SK-N-SH treated with all-trans-retinoic acid at 6 μM for 48 hours (cell line): Measurements from ENCODE around the gene CCDC107.
"Not testable (repeated sequence)": the region's sequence is repeated elsewhere in the genome, so short reads cannot be mapped to it uniquely, and the experiment has no call there.

ENCODE experiments used
- ATAC-seq: fragments of 200-7000 bp; cut with Tn5 transposase; 3 replicates; pipeline ENCODE4 v1.9.1; 2020; ENCODE audit warnings: mild to moderate bottlenecking, moderate library complexity
- ARNTL ChIP-seq: fragments of 450-650 bp; formaldehyde crosslinking; IDR thresholded peaks from 2 replicates; pipeline ENCODE4 v1.5.0; 2020; ENCODE audit warnings: low read depth, mild to moderate bottlenecking, moderate library complexity, borderline replicate concordance
- BACH2 ChIP-seq: fragments of 250-450 bp; sonication (Bioruptor Pico); IDR thresholded peaks from 2 replicates; pipeline ENCODE4 v1.9.0; 2021; ENCODE audit warnings: mild to moderate bottlenecking, borderline replicate concordance
- ESRRG ChIP-seq: fragments of 250-450 bp; sonication (Bioruptor Pico); IDR thresholded peaks from 2 replicates; pipeline ENCODE4 v1.6.1; 2021; ENCODE audit warnings: mild to moderate bottlenecking
- ISL1 ChIP-seq: fragments of 250-450 bp; sonication (Bioruptor Pico); IDR thresholded peaks from 2 replicates; pipeline ENCODE4 v2.1.2; 2022; ENCODE audit warnings: mild to moderate bottlenecking, moderate library complexity
- OSR1 ChIP-seq: fragments of 250-450 bp; sonication (Bioruptor Pico); IDR thresholded peaks from 2 replicates; pipeline ENCODE4 v1.8.0; 2022; ENCODE audit warnings: moderate library complexity, mild to moderate bottlenecking, inconsistent platforms
- PPARA ChIP-seq: fragments of 250-450 bp; sonication (Bioruptor Pico); IDR thresholded peaks from 2 replicates; pipeline ENCODE4 v1.5.0; 2020; ENCODE audit warnings: mild to moderate bottlenecking, borderline replicate concordance
- RARB ChIP-seq: fragments of 250-450 bp; sonication (Bioruptor Pico); IDR thresholded peaks from 2 replicates; pipeline ENCODE4 v1.8.0; 2021; ENCODE audit warnings: mild to moderate bottlenecking, moderate library complexity
- TCF4 ChIP-seq: fragments of 250-450 bp; sonication (Bioruptor Pico); IDR thresholded peaks from 2 replicates; pipeline ENCODE4 v1.8.0; 2021; ENCODE audit warnings: mild to moderate bottlenecking, moderate library complexity, borderline replicate concordance
- TOX ChIP-seq: fragments of 250-450 bp; sonication (Bioruptor Pico); IDR thresholded peaks from 2 replicates; pipeline ENCODE4 v1.8.0; 2021; ENCODE audit warnings: mild to moderate bottlenecking, moderate library complexity, borderline replicate concordance
- ZC3H10 ChIP-seq: fragments of 250-450 bp; sonication (Bioruptor Pico); IDR thresholded peaks from 2 replicates; pipeline ENCODE4 v1.5.1; 2021; ENCODE audit warnings: mild to moderate bottlenecking, moderate library complexity
- ZFP30 ChIP-seq: fragments of 450-650 bp; formaldehyde crosslinking; IDR thresholded peaks from 2 replicates; pipeline ENCODE4 v1.5.0; 2022; ENCODE audit warnings: mild to moderate bottlenecking, moderate library complexity
- ZNF565 ChIP-seq: fragments of 450-650 bp; formaldehyde crosslinking; conservative IDR thresholded peaks from 2 replicates; pipeline ENCODE4 v1.5.0; 2020; ENCODE audit warnings: low read depth, mild to moderate bottlenecking, moderate library complexity
- ZNF70 ChIP-seq: fragments of 450-650 bp; formaldehyde crosslinking; IDR thresholded peaks from 2 replicates; pipeline ENCODE4 v1.5.0; 2020; ENCODE audit warnings: mild to moderate bottlenecking, moderate library complexity
- ZNF8 ChIP-seq: fragments of 450-650 bp; formaldehyde crosslinking; IDR thresholded peaks from 2 replicates; pipeline ENCODE4 v1.5.0; 2020; ENCODE audit warnings: mild to moderate bottlenecking, moderate library complexity
- TF ChIP-seq, protein P1 (sequence below): fragments of 250-450 bp; sonication (Bioruptor Pico); IDR thresholded peaks from 2 replicates; pipeline ENCODE4 v1.8.0; 2021; ENCODE audit warnings: low read depth, mild to moderate bottlenecking, moderate library complexity, borderline replicate concordance
- TF ChIP-seq, protein P2 (sequence below): fragments of 250-450 bp; sonication (Bioruptor Pico); IDR thresholded peaks from 2 replicates; pipeline ENCODE4 v1.5.1; 2020; ENCODE audit warnings: low read depth, mild to moderate bottlenecking, moderate library complexity
- TF ChIP-seq, protein P3 (sequence below): fragments of 250-450 bp; sonication (Bioruptor Pico); IDR thresholded peaks from 2 replicates; pipeline ENCODE4 v1.5.1; 2021; ENCODE audit warnings: mild to moderate bottlenecking, moderate library complexity
- TF ChIP-seq, protein P4 (sequence below): fragments of 250-450 bp; sonication (Bioruptor Pico); IDR thresholded peaks from 2 replicates; pipeline ENCODE4 v1.8.0; 2020; ENCODE audit warnings: mild to moderate bottlenecking, moderate library complexity, borderline replicate concordance

Gene CCDC107

DNA sequence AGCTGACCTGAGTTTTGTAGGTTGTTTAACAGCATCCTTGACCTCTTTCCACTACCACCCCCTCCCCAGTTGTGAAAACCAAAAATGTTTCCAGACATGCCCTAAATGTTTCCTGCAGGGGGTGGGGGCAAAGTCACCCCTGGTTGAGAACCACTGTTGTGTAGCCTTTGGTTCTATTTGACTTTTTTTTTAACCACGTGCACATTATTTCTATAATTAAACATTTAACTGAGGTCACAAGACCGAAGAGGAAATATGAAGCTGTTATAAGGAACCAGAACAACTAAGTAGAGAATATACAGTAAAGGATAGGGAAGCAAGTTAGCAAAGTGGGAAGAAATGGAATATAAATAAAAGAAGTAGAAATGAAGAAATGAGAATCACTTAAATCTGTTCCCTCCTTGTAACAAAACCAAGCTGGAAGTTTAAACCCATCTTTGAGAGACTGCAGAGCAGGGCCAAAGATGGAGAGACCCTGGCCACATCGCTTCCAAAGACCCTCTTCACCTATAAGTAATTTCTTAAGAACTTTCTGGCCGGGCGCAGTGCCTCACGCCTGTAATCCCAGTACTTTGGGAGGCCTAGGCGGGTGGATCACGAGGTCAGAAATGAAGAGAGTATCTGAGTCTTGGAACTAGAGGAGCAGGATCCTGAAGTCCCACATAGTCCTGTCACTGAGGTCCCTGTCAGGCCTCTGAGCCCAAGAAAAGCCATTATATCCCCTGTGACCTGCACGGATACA lies 21.8 kb upstream of the CCDC107 start:
- no peak for ATAC-seq
- TF ChIP-seq, protein P1, sequence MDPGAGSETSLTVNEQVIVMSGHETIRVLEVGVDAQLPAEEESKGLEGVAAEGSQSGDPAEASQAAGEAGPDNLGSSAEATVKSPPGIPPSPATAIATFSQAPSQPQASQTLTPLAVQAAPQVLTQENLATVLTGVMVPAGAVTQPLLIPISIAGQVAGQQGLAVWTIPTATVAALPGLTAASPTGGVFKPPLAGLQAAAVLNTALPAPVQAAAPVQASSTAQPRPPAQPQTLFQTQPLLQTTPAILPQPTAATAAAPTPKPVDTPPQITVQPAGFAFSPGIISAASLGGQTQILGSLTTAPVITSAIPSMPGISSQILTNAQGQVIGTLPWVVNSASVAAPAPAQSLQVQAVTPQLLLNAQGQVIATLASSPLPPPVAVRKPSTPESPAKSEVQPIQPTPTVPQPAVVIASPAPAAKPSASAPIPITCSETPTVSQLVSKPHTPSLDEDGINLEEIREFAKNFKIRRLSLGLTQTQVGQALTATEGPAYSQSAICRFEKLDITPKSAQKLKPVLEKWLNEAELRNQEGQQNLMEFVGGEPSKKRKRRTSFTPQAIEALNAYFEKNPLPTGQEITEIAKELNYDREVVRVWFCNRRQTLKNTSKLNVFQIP (CRISPR knock-in tag), result no peak
- no peak for TF ChIP-seq ISL1 (CRISPR knock-in tag)
- TF ChIP-seq ESRRG (CRISPR knock-in tag), result no peak
- no peak for TF ChIP-seq ZNF565 (CRISPR knock-in tag)
- TF ChIP-seq TCF4 (CRISPR knock-in tag), result no peak
- TF ChIP-seq RARB (CRISPR knock-in tag), result no peak
- no peak for TF ChIP-seq PPARA (CRISPR knock-in tag)
- no peak for TF ChIP-seq ZNF8 (CRISPR knock-in tag)
- TF ChIP-seq, all 23 proteins: peak for 0

DNA sequence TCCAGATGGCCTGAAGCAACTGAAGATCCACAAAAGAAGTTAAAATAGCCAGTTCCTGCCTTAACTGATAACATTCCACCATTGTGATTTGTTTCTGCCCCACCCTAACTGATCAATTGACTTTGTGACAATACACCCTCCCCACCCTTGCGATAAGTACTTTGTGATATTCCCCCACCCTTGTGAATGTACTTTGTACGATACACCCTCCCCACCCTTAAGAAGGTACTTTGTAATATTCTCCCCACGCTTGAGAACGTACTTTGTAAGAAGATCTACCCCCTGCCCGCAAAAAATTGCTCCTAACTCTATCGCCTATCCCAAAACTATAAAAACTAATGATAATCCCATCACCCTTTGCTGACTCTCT lies 21.2 kb upstream of the CCDC107 start:
- ATAC-seq, result not testable (repeated sequence)

DNA sequence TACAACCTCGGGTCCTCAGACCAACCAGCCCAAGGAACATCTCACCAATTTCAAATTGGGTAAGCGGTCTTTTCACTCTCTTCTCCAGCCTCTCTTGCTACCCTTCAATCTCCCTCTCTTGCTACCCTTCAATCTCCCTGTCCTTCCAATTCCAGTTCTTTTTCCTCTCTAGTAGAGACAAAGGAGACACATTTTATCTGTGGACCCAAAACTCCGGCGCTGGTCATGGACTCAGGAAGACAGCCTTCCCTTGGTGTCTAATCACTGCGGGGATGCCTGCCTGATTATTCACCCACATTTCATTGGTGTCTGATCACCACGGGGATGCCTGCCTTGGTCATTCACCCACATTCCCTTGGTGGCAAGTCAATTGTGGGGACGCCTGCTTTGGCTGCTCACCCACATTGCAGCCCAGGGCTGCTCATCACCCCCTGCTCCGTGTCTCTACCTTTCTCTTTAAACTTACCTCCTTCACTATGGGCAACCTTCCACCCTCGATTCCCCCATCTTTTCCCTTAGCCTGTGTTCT lies 20.6 kb upstream of the CCDC107 start:
- not testable (repeated sequence) for ATAC-seq

DNA sequence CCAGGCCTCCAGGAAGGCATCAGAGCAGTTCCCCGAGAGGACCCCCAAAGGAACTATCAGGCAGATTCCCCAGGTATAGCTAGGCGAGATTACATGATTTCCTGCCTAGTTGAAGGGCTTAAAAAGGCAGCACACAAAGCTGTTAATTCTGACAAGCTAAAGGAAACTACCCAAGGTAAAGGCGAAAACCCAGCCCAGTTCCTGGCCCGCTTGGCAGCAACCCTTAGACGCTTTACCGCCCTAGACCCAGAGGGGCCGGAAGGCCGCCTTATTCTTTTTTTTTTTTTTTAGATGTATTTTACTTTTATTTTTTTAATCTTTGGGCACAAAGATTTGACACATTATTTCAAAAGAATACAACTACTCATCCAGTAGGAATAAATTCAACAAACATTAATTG lies 19.3 kb upstream of the CCDC107 start:
- not testable (repeated sequence) for ATAC-seq

DNA sequence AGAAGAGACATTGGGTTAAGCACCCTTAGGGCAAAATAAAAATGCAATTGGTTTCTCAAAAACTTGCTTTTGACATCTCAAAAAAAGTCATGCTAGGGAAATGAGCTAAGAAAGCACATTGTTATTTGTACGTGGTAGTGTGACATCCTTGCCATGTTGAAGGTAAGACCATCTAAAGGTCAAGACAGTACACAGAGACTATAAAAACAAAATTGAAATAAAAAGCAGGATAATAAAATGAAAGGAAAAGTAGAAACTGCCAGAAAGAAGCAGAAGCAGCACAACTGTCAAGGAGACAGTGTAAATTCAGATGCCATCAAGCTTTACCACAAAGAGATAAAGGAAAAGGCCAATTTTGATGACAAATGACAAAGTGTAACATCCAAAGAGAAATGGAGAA lies 18.9 kb upstream of the CCDC107 start:
- not testable (repeated sequence) for ATAC-seq

DNA sequence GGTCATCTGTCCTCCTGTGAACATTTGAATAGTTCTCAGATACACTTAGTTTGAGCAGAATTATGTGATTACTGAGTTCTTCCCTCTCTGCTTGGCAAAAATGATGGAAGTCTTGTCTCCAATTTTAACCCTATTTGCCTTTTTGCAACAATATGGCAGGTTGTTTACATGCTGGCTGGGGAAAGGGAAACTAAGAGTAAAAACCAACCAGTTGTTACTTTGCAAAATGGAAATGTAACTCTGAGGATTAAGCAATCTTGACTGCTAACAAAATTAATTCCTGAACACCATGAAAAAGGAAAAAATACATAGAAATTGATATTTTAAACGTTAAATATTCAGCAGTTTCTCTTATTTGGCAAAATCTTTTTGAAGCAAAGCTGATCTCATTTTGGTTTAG lies 18.5 kb upstream of the CCDC107 start:
- ATAC-seq, result no peak
- TF ChIP-seq OSR1 (CRISPR knock-in tag) (no peak), TCF4 (CRISPR knock-in tag) (no peak), ZNF70 (CRISPR knock-in tag) (no peak), ESRRG (CRISPR knock-in tag) (no peak), ZC3H10 (CRISPR knock-in tag) (no peak), ZNF565 (CRISPR knock-in tag) (no peak), BACH2 (CRISPR knock-in tag) (no peak), ISL1 (CRISPR knock-in tag) (no peak), TOX (CRISPR knock-in tag) (no peak), ARNTL (CRISPR knock-in tag) (no peak), ZFP30 (CRISPR knock-in tag) (no peak)
- TF ChIP-seq, protein P2, sequence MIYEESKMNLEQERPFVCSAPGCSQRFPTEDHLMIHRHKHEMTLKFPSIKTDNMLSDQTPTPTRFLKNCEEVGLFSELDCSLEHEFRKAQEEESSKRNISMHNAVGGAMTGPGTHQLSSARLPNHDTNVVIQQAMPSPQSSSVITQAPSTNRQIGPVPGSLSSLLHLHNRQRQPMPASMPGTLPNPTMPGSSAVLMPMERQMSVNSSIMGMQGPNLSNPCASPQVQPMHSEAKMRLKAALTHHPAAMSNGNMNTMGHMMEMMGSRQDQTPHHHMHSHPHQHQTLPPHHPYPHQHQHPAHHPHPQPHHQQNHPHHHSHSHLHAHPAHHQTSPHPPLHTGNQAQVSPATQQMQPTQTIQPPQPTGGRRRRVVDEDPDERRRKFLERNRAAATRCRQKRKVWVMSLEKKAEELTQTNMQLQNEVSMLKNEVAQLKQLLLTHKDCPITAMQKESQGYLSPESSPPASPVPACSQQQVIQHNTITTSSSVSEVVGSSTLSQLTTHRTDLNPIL (CRISPR knock-in tag), result no peak
- TF ChIP-seq, protein P3, sequence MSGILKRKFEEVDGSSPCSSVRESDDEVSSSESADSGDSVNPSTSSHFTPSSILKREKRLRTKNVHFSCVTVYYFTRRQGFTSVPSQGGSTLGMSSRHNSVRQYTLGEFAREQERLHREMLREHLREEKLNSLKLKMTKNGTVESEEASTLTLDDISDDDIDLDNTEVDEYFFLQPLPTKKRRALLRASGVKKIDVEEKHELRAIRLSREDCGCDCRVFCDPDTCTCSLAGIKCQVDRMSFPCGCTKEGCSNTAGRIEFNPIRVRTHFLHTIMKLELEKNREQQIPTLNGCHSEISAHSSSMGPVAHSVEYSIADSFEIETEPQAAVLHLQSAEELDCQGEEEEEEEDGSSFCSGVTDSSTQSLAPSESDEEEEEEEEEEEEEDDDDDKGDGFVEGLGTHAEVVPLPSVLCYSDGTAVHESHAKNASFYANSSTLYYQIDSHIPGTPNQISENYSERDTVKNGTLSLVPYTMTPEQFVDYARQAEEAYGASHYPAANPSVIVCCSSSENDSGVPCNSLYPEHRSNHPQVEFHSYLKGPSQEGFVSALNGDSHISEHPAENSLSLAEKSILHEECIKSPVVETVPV (CRISPR knock-in tag), result no peak
- TF ChIP-seq, protein P4, sequence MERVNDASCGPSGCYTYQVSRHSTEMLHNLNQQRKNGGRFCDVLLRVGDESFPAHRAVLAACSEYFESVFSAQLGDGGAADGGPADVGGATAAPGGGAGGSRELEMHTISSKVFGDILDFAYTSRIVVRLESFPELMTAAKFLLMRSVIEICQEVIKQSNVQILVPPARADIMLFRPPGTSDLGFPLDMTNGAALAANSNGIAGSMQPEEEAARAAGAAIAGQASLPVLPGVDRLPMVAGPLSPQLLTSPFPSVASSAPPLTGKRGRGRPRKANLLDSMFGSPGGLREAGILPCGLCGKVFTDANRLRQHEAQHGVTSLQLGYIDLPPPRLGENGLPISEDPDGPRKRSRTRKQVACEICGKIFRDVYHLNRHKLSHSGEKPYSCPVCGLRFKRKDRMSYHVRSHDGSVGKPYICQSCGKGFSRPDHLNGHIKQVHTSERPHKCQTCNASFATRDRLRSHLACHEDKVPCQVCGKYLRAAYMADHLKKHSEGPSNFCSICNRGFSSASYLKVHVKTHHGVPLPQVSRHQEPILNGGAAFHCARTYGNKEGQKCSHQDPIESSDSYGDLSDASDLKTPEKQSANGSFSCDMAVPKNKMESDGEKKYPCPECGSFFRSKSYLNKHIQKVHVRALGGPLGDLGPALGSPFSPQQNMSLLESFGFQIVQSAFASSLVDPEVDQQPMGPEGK, result no peak
- TF ChIP-seq, protein P1 (CRISPR knock-in tag), result no peak

DNA sequence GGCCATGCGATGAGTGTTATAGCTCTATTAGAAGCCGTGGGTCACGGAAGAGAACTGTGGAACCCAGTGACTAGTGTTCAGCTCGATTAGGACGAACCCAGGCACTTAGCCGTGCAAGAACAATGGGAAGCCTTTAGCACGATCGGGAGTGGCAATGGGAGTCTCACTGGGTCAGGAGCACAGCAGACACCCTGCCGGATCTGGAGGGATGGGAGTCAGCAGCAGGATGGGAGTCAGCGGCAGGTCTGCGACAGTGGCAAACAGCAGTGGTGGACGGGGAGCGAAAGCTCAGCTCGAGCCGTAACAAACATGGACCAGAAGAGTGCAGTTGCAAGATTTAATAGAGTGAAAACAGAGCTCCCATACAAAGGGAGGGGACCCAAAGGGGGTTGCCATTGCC lies 17.7 kb upstream of the CCDC107 start:
- not testable (repeated sequence) for ATAC-seq

DNA sequence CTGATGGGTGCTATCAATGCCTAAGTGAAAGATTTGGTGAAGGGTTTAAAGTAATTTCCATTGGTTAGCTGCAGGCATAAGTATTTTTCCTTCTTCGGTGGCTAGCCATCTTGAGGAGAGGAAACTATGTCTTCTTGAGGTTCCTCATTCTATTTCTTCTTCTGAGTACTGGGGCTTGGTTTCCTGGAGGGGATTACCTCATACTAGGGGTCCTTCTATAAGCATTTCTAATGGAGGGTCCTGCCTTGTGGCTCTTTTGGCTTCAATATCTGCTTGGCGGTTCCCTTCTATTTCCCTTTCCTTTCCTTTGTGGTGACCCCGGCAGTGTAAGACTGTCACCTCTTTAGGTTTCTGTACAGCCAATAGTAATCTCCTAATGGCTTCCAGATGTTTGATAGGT lies 16.6 kb upstream of the CCDC107 start:
- ATAC-seq, result not testable (repeated sequence)
